GM21786 (cell line): ENCODE results near the gene MYBPC2.
"Not testable (repeated sequence)": the region's sequence is repeated elsewhere in the genome, so short reads cannot be mapped to it uniquely, and the experiment has no call there.

Experiments
- ATAC-seq: cut with Tn5 transposase; IDR thresholded peaks from one replicate; pipeline ENCODE4 v1.9.1; 2021; ENCODE audit not compliant: unreplicated experiment

MYBPC2 gene

GRCh38 chr19:50432221-50433028 is at the start of gene MYBPC2:
Gene MYBPC2 (plus strand): TSS chr19:50432892. CDS start chr19:50432954, 62 bp downstream.
- ATAC-seq, result no peak

GRCh38 chr19:50383001-50383851 is 49.5 kb upstream of the MYBPC2 start:
- no peak for ATAC-seq

GRCh38 chr19:50383852-50384684 is 48.6 kb upstream of the MYBPC2 start, which contains the start of gene POLD1:
Gene POLD1 (plus strand): TSS chr19:50384347. CDS start chr19:50398852, 14,505 bp downstream.
- ATAC-seq, result peak; percentile 82

GRCh38 chr19:50384685-50385535 is 47.8 kb upstream of the MYBPC2 start:
- ATAC-seq, result no peak

GRCh38 chr19:50387176-50387867 is 45.4 kb upstream of the MYBPC2 start:
- no peak for ATAC-seq

GRCh38 chr19:50387868-50388245 is 44.8 kb upstream of the MYBPC2 start:
- ATAC-seq, result no peak

GRCh38 chr19:50390295-50390694 is 42.4 kb upstream of the MYBPC2 start:
- ATAC-seq, result not testable (repeated sequence)

GRCh38 chr19:50390952-50391351 is 41.7 kb upstream of the MYBPC2 start:
- ATAC-seq, result not testable (repeated sequence)

- no peak for ATAC-seq
These were observed 39.9 kb upstream of the MYBPC2 start for GRCh38 chr19:50392759-50393158.

- no peak for ATAC-seq
These were observed 39.1 kb upstream of the MYBPC2 start for GRCh38 chr19:50393589-50393988.

- no peak for ATAC-seq
These were observed 38.7 kb upstream of the MYBPC2 start for GRCh38 chr19:50394017-50394416.

GRCh38 chr19:50398675-50399367 is 33.9 kb upstream of the MYBPC2 start:
- ATAC-seq, result no peak

- no peak for ATAC-seq
These were observed 33.3 kb upstream of the MYBPC2 start for GRCh38 chr19:50399368-50399745.

- no peak for ATAC-seq
These were observed 30.9 kb upstream of the MYBPC2 start for GRCh38 chr19:50401605-50402450.

GRCh38 chr19:50402544-50403301 is 30.0 kb upstream of the MYBPC2 start:
- ATAC-seq, result no peak

- ATAC-seq, result no peak
These were observed 26.4 kb upstream of the MYBPC2 start for GRCh38 chr19:50406156-50406820.

- no peak for ATAC-seq
These were observed 25.9 kb upstream of the MYBPC2 start for GRCh38 chr19:50406829-50407228.
